ENCODE results near the gene CNTRL.
A peak's percentile ranks its signal among the peaks of the same experiment; 100 is the strongest.

The CNTRL gene

GRCh38 chr9:121204121-121204520 is 129.4 kb downstream of the CNTRL start:
- peak in 1 of 4 experiments; percentile 23 for DNase-seq

- DNase-seq, result no peak
Observed at GRCh38 chr9:121204611-121205010, 129.9 kb downstream of the CNTRL start.

DNA sequence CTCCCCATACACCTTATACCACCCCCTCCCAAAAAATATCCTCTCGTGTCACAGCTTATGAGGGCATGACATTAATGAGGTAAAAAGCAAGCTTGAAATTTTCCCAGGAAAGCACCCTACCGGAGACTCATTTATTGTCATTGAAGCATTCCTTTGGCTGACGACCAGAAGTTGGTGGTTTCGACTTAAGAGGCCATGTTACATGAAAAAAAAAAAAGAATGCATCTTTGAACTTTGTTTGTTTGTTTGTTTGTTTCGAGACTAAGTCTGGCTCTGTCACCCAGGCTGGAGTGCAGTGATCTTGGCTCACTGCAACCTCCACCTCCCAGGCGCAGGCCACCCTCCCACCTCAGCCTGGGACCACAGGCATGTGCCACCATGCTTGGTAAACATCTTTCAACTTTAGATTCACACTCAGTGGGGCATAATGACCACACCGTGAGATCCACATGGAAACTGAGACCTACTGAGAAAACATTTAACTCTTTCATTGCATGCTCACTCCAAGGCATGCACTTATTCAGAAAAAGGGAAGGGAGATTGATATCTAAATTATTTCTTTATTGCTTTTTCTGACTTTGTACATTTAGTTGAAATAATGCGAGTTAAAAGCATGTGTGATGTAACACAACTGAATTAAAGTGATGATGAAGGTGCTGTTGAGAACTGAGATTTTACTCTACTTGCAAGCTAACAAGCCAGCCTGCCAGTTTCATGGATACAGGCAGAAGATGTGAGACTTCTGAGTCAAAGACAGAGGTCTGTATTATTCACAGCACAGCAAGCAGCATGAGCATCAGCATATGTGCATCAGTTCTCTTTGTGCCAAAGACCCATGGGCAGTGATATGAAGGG is 132.0 kb downstream of the CNTRL start:
- DNase-seq, result no peak

DNA sequence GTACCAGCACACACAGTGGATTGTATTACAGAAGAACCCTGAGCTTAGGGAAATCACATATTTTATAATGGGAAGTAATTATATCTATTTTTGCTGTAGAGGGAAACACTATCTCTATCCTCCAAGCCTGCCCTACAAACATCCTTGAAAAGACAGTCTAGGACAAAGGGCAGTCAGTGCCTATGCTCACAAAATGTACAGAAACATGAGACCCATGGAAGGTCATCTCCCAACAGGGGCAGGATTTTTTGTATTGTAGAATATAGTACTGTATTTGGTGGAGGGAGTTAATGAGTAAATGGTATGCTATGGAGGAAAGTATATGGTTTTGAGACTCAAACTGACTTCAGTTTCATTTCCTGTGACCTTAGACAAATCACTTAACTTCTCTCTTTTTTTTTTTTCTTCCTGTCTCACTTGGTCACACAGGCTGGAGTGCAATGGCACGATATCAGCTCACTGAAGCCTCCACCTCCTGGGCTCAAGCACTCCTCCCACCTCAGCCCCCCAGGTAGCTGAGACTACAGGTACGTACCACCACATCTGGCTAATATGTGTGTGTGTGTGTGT is 132.7 kb downstream of the CNTRL start:
- DNase-seq, result peak in 3 of 4 experiments; percentile 43 to 70 (median 65)

DNA sequence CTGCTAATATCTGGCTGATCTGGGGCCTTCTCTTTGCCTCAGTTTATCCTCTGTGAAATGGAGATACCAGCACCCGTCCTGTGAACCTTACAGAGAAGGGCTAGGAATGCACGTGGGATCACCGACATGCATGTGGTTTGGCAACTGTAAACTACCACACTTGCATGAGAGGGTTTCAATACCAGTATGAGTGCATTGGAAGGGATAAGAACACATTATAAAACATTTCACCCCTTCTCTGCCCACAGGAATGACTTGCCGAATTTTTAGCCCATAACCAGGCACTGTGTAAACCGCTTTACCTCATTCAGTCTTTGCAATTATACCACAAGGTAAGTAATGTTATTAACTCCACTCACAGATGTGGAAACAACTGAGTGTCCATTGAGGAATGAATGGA is 135.8 kb downstream of the CNTRL start:
- DNase-seq, result no peak

DNA sequence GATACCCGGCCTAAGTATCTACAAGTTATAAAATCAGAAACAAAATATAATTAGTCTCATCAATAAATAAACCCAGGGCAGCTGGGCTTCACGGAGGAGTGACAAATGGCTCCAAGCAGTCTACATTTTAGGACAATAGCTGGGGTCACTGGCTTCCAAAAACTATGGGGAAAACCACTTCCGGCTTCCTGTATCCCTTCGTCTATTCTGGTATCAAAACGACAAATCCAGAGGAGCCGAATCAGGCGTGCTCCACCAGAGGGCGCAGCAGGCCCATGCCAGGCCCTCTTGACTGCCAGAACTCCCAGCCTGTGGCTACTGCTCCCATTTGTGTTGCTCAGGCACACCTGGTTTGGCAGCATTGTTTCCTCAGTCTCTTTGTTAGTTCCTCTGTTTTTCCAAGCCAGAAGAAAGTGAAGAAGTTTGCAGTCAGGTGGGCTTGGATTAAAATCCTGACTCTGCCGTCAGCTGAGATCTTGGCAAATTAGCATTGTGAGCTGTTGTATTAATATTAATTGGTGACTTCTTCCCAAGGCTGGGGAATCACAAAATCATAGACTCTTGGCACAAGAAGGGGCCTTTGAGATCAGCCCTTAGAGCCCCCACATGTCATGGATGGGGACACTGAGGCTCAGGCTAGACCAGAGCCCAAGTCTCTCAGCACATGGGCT is 138.5 kb downstream of the CNTRL start:
- DNase-seq, result peak; percentile 90 to 94 (median 93)

DNA sequence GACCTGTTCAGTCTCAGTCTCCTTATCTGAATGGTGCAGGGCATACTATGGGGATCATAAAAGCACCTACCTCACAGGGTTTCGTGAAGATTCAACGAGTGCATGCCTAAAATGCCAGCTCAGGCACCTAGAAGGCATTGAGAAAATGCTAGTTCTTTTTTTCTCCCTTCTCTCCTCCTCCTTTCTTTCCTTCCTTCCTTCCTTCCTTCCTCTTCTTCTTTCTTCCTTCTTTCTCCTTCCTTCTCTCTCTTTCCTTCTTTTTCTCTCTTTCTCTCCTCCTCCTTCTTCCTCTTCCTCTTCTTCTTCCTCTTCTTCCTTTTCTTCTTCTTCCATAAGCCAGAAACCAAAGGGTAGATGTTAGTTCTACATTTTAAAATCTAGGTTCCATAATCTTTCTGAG is 139.2 kb downstream of the CNTRL start:
- no peak for DNase-seq

DNA sequence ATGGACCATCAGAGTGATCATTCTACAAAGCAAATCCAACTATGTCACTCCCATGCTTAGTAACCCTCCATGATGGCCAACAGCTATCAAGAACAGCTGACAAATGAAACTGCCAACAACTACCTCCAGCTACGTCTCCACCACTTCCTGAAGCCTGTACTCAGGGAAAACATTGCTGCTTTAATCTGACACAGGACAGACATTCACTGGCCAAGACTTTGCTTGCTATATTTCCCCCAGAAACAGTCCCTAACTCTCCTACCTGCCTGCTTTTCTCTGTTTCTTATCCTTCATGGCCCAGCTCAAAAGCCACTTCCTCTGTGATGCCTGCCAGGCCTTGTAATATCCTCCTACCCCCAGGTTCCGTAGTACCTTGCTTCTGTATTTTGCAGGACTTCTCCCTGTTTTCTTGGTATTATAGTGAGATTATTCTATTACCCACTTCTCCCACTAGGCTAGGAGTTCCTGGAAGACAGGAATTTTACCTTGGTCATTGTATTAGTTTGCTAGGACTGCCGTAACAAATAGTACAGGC is 141.6 kb downstream of the CNTRL start:
- DNase-seq, result peak in 3 of 4 experiments; percentile 34 to 42 (median 38)

GRCh38 chr9:121217609-121218292 is 143.0 kb downstream of the CNTRL start:
- DNase-seq, result no peak

DNA sequence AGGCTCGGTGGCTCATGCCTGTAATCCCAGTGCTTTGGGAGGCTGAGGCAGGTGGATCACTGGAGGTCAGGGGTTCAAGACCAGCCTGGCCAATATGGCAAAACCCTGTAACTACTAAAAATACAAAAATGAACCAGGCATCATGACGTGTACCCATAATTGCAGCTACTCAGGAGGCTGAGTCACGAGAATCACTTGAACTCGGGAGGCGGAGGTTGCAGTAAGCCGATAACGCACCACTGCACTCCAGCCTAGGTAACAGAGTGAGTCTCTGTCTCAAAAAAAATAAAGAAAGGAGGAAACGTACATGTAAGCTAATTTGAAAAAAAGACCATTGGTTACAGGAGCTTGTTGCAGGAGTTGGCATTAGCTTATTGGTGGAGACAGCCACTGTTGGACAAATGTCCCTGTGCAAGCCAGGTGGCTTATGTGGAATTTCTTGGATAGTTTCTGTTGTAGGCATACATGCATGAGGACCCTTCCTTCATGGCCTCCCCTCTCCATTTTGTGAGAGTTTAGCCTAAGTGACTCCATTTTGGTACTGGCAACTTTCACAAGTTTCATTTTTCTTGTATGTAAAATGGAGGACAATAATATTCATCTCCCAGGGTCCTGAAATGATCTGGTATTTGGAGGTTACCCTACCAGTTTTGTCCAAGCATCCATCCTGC is 143.7 kb downstream of the CNTRL start:
- no peak for DNase-seq

GRCh38 chr9:121219530-121219929 is 144.8 kb downstream of the CNTRL start:
- no peak for DNase-seq

DNA sequence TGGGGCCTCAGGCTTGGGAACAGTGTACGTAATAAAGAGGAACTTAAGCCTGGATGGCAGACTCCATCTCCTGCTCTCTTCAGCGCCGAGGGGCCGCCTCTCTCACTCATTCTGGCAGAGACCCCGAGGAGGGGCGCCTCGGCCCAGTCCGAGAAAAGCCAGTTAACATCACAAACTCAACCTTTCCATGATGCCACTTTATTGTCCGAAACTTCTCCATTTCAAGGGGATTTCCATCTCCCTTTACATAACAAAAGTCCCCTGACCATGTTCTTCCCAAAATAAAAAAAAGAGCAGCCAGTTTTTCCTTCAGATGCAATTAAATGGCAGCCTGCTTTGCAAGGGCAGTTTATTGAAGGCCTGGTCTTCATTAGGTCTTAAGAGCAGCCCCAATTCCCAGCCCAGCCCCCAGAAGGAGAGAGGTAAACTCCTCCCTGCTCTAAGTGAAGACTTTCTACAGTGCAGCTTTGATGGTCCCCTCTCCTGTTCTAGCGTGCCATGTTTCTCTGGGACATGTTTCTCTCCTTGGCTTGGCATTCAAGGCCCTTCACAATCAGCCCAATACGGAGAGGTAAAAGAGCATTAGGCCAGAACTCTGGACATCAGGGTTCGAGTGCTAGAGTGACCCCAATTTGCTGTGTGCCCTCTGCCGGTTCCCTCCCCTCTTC is 146.4 kb downstream of the CNTRL start:
- peak; percentile 76 to 88 (median 82) for DNase-seq

GRCh38 chr9:121221664-121222055 is 146.9 kb downstream of the CNTRL start:
- DNase-seq, result no peak

DNA sequence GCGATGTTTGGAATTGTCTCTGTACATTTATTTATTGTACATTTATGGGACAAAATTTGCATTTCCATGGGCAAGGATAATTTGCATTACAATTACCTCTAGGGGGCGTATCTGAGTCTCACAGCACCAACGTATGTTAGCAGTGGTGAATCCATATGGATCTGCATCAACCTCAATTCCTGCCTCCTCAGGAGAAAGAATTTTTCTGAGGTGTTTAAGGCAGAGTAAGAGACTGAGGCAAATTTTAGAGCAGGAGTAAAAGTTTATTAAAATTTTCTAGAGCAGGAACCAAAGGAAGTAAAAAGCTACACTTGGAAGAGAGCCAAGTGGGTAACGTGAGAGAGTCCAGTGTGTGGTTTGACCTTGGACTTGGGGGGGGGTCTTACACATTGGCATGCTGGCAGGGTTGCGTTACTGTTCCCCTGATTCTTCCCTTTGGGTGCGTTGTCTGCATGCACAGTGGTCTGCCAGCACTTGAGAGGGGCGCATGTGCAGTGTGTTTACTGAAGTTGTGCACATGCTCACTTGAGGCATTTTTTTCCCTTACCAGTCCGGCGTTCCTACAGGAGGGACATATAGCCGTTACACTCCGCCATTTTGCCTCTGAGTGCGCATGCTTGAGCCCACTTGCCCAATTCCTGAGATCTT is 147.9 kb downstream of the CNTRL start:
- DNase-seq, result peak; percentile 38 to 82 (median 56)

GRCh38 chr9:121225240-121225639 is 150.5 kb downstream of the CNTRL start:
- no peak for DNase-seq

- no peak for DNase-seq
Observed at GRCh38 chr9:121226175-121226574, 151.4 kb downstream of the CNTRL start.
